ENCODE results near the gene FRMD5. TPM values are rescaled to one million over a fixed set of nuclear protein-coding genes. Genes with fewer than 3 reads are reported as not detected.
A peak's percentile ranks its signal among the peaks of the same experiment; 100 is the strongest.

FRMD5 gene
- total and polyA plus RNA-seq, 11 donors = 12.5 to 110 (median 55.7) TPM

GRCh38 chr15:43954181-43954621 is 240.9 kb downstream of the FRMD5 start:
- H3K27me3 ChIP-seq = peaks cover 0 to 2% (median 0%) of the 10 kb centered on the region in 9 donors
- TF ChIP-seq CTCF (IDR thresholded peaks at IDR 0.05) (no peak), POLR2A (IDR thresholded peaks at IDR 0.05) (no peak)
- peak in 2 of 4 donors; percentile 16 to 20 for ATAC-seq
- H3K9me3 ChIP-seq = no peaks in the 10 kb centered on the region
- 73 to 89% (median 77%) methylated on average over 3 to 4 of the region's 4 CpGs for WGBS, 4 donors
- H3K4me3 ChIP-seq = no peak overlapping the region
- H3K36me3 ChIP-seq = no peaks in the 10 kb centered on the region
- intact Hi-C loops (cut with DNase I) = loop anchor here in 1 of 10 donors (2.0 kb wide), 1 partner anchor 43 kb away; no protein-coding TSS in a partner anchor
- H3K27ac ChIP-seq = no peak overlapping the region
- DNase-seq = no peak
- peaks cover 0 to 7% (median 0%) of the 10 kb centered on the region in 12 donors for H3K4me1 ChIP-seq

- no peak for DNase-seq
Measured at GRCh38 chr15:43953402-43953801, 241.7 kb downstream of the FRMD5 start.

GRCh38 chr15:43950531-43950930 is 244.5 kb downstream of the FRMD5 start:
- H3K36me3 ChIP-seq = no peaks in the 10 kb centered on the region
- peaks cover 0 to 2% (median 0%) of the 10 kb centered on the region in 9 donors for H3K27me3 ChIP-seq
- DNase-seq = no peak
- TF ChIP-seq POLR2A (IDR thresholded peaks at IDR 0.05) (no peak), CTCF (IDR thresholded peaks at IDR 0.05) (no peak)
- intact Hi-C loops (cut with DNase I) = no loop called here
- 77 to 84% (median 78%) methylated on average over 4 of the region's 4 CpGs for WGBS, 4 donors
- H3K27ac ChIP-seq = no peak overlapping the region
- ATAC-seq = no peak
- H3K9me3 ChIP-seq = no peaks in the 10 kb centered on the region
- no peak overlapping the region for H3K4me3 ChIP-seq
- peaks cover 0 to 7% (median 0%) of the 10 kb centered on the region in 12 donors for H3K4me1 ChIP-seq

More at GRCh38 chr15:43953402-43953801, 241.7 kb downstream of the FRMD5 start:
- Histone ChIP-seq H3K9me3 (no peaks in the 10 kb centered on the region), H3K4me1 (peaks cover 0 to 7% (median 0%) of the 10 kb centered on the region in 12 donors), H3K4me3 (no peak overlapping the region), H3K27ac (no peak overlapping the region), H3K36me3 (no peaks in the 10 kb centered on the region), H3K27me3 (peaks cover 0 to 2% (median 0%) of the 10 kb centered on the region in 9 donors)
- TF ChIP-seq POLR2A (IDR thresholded peaks at IDR 0.05) (no peak), CTCF (IDR thresholded peaks at IDR 0.05) (no peak)
- ATAC-seq = no peak
- intact Hi-C loops (cut with DNase I) = no loop called here
- 92 to 98% (median 94%) methylated on average over 1 of the region's 1 CpG for WGBS, 4 donors

- DNase-seq (no peak), ATAC-seq (no peak)
- intact Hi-C loops (cut with DNase I) = no loop called here
- H3K27ac ChIP-seq = no peak overlapping the region
- H3K4me1 ChIP-seq = no peaks in the 10 kb centered on the region
- H3K9me3 ChIP-seq = no peaks in the 10 kb centered on the region
- no peak for TF ChIP-seq POLR2A (IDR thresholded peaks at IDR 0.05)
- TF ChIP-seq CTCF (IDR thresholded peaks at IDR 0.05) = no peak
- H3K27me3 ChIP-seq = no peaks in the 10 kb centered on the region
- H3K4me3 ChIP-seq = no peak overlapping the region
- WGBS, 4 donors = 92 to 95% (median 93%) methylated on average over 1 of the region's 1 CpG
- H3K36me3 ChIP-seq = no peaks in the 10 kb centered on the region
Measured at GRCh38 chr15:43948691-43949325, 246.3 kb downstream of the FRMD5 start.
